KMS-11 (cell line): ENCODE data around the gene LRRC38.

ENCODE experiments used
- H2AFZ ChIP-seq: fragments of 200-600 bp; sonication (generic); 2 replicates; pipeline ENCODE4 v1.6.1; 2016; ENCODE audit warnings: antibody characterized with exemption, mixed run types, low read depth
- H3K27ac ChIP-seq: fragments of 200-600 bp; sonication (generic); 2 replicates; pipeline ENCODE4 v1.6.1; 2016; ENCODE audit warnings: mild to moderate bottlenecking, mixed run types
- H3K27me3 ChIP-seq: fragments of 200-600 bp; sonication (generic); 2 replicates; pipeline ENCODE4 v1.6.1; 2017; ENCODE audit warnings: mild to moderate bottlenecking, low read depth, mixed run types, moderate library complexity; ENCODE audit not compliant: insufficient read depth
- H3K36me3 ChIP-seq: fragments of 200-600 bp; sonication (generic); 2 replicates; pipeline ENCODE4 v1.6.1; 2017; ENCODE audit warnings: mild to moderate bottlenecking, mixed run types; ENCODE audit not compliant: insufficient read depth
- H3K4me1 ChIP-seq: fragments of 200-600 bp; sonication (generic); 2 replicates; pipeline ENCODE4 v1.6.1; 2016; ENCODE audit warnings: mild to moderate bottlenecking, low read depth, mixed run types; ENCODE audit not compliant: poor library complexity, severe bottlenecking
- H3K4me2 ChIP-seq: fragments of 200-600 bp; sonication (generic); 2 replicates; pipeline ENCODE4 v1.7.0; 2016; ENCODE audit warnings: mild to moderate bottlenecking, mixed run types
- H3K4me3 ChIP-seq: fragments of 200-600 bp; sonication (generic); IDR thresholded peaks from 2 replicates; pipeline ENCODE4 v1.6.1; 2017; ENCODE audit warnings: low read depth, low read length, mixed read lengths; ENCODE audit not compliant: insufficient read depth
- H3K79me2 ChIP-seq: fragments of 200-600 bp; sonication (generic); 2 replicates; pipeline ENCODE4 v1.6.1; 2016; ENCODE audit warnings: low read depth, mixed run types; ENCODE audit not compliant: insufficient read depth
- H3K9ac ChIP-seq: fragments of 200-600 bp; sonication (generic); 2 replicates; pipeline ENCODE4 v1.6.1; 2016; ENCODE audit warnings: mild to moderate bottlenecking, mixed run types
- H4K20me1 ChIP-seq: fragments of 200-600 bp; sonication (generic); 2 replicates; pipeline ENCODE4 v1.6.1; 2016; ENCODE audit warnings: mild to moderate bottlenecking, mixed run types; ENCODE audit not compliant: insufficient read depth
- TF ChIP-seq, protein P1 (sequence below): fragments of 200-600 bp; sonication (generic); conservative IDR thresholded peaks from 2 replicates; pipeline ENCODE4 v1.6.1; 2017; ENCODE audit warnings: low read depth, mild to moderate bottlenecking, antibody characterized with exemption, low read length, moderate library complexity, mixed read lengths

The LRRC38 gene

DNA sequence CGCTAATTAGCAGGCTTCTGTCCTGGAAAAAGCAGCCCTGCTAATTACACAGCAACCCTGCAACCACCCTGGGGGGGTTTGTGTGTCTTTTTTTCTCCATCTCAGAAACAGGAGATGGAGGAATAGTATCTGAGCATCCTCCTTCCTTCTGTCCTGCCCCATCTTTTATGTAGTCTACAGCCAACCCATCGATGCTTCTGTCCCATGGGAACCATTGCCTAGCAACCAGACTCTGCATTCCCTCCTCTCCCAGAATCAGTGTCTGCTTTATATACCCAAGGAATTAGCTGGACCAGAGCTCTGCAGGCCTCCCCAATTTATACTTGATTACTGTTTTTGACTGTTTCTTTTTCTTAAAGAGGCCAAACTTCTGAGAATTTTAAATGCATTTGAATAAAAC is 35.1 kb downstream of the LRRC38 start:
- Histone ChIP-seq H3K4me3 (no peak overlapping the region), H3K27me3 (peaks cover 5% of the 10 kb centered on the region; the same call in 1 of the 2 replicates), H3K9ac (no peak overlapping the region), H3K4me2 (no peak overlapping the region), H2AFZ (no peak overlapping the region), H3K79me2 (no peaks in the 10 kb centered on the region), H3K36me3 (no peaks in the 10 kb centered on the region), H3K4me1 (no peaks in the 10 kb centered on the region), H4K20me1 (no peaks in the 10 kb centered on the region), H3K27ac (no peak overlapping the region)
- TF ChIP-seq, protein P1, sequence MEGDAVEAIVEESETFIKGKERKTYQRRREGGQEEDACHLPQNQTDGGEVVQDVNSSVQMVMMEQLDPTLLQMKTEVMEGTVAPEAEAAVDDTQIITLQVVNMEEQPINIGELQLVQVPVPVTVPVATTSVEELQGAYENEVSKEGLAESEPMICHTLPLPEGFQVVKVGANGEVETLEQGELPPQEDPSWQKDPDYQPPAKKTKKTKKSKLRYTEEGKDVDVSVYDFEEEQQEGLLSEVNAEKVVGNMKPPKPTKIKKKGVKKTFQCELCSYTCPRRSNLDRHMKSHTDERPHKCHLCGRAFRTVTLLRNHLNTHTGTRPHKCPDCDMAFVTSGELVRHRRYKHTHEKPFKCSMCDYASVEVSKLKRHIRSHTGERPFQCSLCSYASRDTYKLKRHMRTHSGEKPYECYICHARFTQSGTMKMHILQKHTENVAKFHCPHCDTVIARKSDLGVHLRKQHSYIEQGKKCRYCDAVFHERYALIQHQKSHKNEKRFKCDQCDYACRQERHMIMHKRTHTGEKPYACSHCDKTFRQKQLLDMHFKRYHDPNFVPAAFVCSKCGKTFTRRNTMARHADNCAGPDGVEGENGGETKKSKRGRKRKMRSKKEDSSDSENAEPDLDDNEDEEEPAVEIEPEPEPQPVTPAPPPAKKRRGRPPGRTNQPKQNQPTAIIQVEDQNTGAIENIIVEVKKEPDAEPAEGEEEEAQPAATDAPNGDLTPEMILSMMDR = no peak

DNA sequence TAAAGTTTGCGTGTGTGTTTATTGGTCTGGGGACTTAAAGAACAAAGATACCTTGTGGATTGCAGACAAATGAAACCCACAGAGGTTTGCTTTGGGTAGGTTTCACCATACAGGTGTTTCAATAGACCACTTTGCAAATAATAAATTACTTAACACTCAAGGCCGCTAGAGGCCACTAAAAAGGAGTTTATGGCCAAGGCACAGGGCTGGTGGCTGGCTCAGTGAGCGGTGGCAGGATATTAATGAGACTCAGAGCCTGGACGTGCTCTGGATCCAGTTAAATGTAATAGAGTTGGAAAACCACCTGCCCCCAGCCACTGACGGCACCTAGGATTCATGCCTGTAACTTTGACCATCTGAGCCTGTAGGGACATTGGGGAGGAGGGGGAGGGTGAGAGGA is 44.5 kb downstream of the LRRC38 start:
- no peak overlapping the region for H3K9ac ChIP-seq
- H3K27me3 ChIP-seq = no peaks in the 10 kb centered on the region; the same call in 1 of the 2 replicates
- TF ChIP-seq, protein P1 = no peak
- H4K20me1 ChIP-seq = no peaks in the 10 kb centered on the region
- H3K4me1 ChIP-seq = no peaks in the 10 kb centered on the region
- no peak overlapping the region for H3K4me2 ChIP-seq
- no peak overlapping the region for H3K4me3 ChIP-seq
- no peaks in the 10 kb centered on the region for H3K36me3 ChIP-seq
- H3K79me2 ChIP-seq = no peaks in the 10 kb centered on the region
- no peak overlapping the region for H2AFZ ChIP-seq
- H3K27ac ChIP-seq = no peak overlapping the region

DNA sequence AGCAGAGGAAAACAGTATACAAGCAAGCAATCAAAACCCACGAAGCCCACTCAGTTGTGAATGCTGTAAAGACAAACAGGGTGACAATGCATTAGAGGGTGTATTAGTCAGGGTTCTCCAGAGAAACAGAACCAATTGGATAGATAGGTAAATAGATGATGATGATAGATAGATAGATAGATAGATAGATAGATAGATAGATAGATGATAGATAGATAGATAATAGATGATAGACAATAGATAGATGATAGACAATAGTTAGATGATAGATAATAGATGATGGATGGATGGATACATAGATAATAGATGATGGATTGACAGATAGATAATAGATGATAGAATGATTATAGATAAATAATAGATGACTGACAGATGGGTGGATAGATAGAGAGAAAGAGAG is 48.3 kb downstream of the LRRC38 start:
- Histone ChIP-seq H3K27me3 (no peaks in the 10 kb centered on the region; the same call in 1 of the 2 replicates), H4K20me1 (no peaks in the 10 kb centered on the region), H3K9ac (no peak overlapping the region), H3K27ac (no peak overlapping the region), H2AFZ (no peak overlapping the region), H3K4me2 (no peak overlapping the region), H3K79me2 (no peaks in the 10 kb centered on the region), H3K4me1 (no peaks in the 10 kb centered on the region), H3K4me3 (no peak overlapping the region), H3K36me3 (no peaks in the 10 kb centered on the region)
- TF ChIP-seq, protein P1 = no peak

DNA sequence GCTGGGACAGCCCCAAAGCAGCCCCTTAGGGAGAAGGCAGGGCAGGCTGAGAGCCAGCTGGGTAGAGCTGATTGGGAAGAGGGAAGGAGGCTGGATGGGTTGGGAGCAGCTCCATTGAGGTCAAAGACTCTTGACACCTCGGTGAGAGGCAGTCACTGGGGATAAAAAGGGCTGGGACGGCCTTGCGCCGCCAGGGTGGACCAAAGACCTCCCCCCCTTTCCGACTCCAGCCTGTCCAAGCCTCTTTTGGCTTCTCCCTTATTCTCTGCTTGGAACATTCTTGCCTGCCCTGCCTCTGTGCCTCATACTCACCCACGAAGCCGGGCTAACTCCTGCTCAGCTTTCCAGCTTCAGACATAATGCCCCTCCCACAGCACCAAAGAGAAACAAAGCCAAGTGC is 51.1 kb downstream of the LRRC38 start:
- Histone ChIP-seq H3K27ac (no peak overlapping the region), H4K20me1 (no peaks in the 10 kb centered on the region), H3K9ac (no peak overlapping the region), H3K27me3 (0 out of 2 replicates have a peak, but pooled peaks cover 3% of the 10 kb centered on the region), H3K36me3 (no peaks in the 10 kb centered on the region), H3K79me2 (no peaks in the 10 kb centered on the region), H3K4me3 (no peak overlapping the region), H3K4me2 (no peak overlapping the region), H3K4me1 (no peaks in the 10 kb centered on the region), H2AFZ (no peak overlapping the region)
- TF ChIP-seq, protein P1 = no peak
